Measurements from ENCODE around the gene CCND2. TPM values are rescaled to one million over a fixed set of nuclear protein-coding genes. Genes with fewer than 3 reads are reported as not detected.

The CCND2 gene
- total RNA-seq, 1 donor from 2014 or later: 12.6 TPM

DNA sequence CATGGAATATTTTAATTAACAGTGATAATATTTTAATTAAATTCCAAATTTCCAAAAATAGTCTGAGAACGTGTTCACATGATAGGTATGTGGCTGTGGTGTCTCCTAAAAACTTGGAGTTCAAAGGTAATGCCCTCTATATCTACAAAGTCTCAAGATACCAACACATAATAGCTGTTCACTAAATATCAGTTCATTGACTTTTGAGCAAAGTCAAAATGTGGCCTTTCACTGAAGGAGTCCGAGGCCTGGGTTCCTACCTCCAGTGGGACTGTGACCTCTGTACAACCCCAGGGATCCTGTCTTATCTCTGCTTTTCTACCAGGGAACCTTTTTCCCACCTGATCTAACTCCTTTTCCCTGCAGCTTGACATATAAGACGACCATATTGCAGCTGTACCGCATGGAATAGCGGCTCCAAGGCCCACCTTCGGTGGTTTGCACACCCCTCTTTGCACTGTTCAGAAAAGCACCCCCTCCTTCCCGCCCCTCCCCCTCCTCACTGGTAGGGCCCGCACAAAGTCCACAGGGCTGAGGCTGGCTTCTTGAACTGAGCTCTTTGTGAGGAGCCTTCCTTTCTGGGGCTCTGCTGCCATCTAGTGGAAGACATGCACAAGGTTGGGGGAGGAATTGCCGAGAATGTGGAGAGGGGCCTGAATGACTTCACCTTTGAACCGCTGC is 3.1 kb downstream of the CCND2 start:
- peak; percentile 92 for DNase-seq (ENCODE audit: extremely low spot score, unreplicated experiment)
- Mint-ChIP-seq H3K4me3 (ENCODE audit: unreplicated experiment) (no peak overlapping the region), H3K9me3 (ENCODE audit: unreplicated experiment) (no peaks in the 10 kb centered on the region), H3K4me1 (ENCODE audit: unreplicated experiment) (peaks cover 33% of the 10 kb centered on the region), H3K36me3 (ENCODE audit: unreplicated experiment) (peaks cover 2% of the 10 kb centered on the region), H3K27ac (ENCODE audit: unreplicated experiment) (no peak overlapping the region), H3K27me3 (ENCODE audit: unreplicated experiment) (peaks cover 68% of the 10 kb centered on the region)
- TF ChIP-seq, protein P1, sequence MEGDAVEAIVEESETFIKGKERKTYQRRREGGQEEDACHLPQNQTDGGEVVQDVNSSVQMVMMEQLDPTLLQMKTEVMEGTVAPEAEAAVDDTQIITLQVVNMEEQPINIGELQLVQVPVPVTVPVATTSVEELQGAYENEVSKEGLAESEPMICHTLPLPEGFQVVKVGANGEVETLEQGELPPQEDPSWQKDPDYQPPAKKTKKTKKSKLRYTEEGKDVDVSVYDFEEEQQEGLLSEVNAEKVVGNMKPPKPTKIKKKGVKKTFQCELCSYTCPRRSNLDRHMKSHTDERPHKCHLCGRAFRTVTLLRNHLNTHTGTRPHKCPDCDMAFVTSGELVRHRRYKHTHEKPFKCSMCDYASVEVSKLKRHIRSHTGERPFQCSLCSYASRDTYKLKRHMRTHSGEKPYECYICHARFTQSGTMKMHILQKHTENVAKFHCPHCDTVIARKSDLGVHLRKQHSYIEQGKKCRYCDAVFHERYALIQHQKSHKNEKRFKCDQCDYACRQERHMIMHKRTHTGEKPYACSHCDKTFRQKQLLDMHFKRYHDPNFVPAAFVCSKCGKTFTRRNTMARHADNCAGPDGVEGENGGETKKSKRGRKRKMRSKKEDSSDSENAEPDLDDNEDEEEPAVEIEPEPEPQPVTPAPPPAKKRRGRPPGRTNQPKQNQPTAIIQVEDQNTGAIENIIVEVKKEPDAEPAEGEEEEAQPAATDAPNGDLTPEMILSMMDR (IDR thresholded peaks at IDR 0.05): peak; percentile 91

DNA sequence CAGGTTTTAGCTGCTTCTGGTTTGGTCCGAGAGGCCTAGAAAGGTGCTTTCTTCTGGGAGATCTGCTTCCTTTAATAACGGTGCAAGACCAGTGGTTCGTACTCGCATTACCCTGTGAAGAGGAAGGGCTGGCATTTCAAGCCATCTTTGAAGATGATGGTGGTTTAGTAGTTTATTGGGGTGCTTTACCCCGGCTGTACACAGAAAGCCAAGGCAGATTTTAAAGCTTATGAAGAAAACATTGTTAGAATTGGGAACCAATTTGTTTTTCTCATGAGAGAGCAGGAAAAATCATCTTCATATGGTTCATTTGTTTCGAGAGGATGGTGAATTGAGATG is 3.6 kb downstream of the CCND2 start:
- DNase-seq (ENCODE audit: extremely low spot score, unreplicated experiment): no peak
- peaks cover 2% of the 10 kb centered on the region for H3K36me3 Mint-ChIP-seq (ENCODE audit: unreplicated experiment)
- H3K4me3 Mint-ChIP-seq (ENCODE audit: unreplicated experiment): no peak overlapping the region

DNA sequence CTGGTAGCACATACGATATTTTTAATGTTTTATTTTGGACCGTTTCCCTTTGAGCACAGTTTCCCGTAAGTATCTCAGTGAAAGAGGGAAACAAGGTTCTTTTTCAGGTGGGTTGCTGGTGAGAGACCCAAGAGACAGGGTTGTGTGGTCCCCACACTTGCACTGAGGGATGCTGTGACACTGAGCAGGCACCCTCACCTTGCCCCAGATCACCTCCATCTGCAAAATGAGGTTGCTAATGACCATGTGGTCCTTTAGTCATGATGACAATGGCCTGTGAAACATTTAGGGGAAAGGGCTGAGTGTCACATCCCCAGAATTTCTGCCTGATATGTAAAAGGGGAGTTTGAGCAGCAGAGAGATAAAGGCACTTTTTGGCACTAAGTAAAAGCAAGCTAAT is 4.3 kb downstream of the CCND2 start:
- H3K9me3 Mint-ChIP-seq (ENCODE audit: unreplicated experiment): no peaks in the 10 kb centered on the region
- no peak overlapping the region for H3K4me3 Mint-ChIP-seq (ENCODE audit: unreplicated experiment)
- peaks cover 26% of the 10 kb centered on the region for H3K4me1 Mint-ChIP-seq (ENCODE audit: unreplicated experiment)
- peaks cover 2% of the 10 kb centered on the region for H3K36me3 Mint-ChIP-seq (ENCODE audit: unreplicated experiment)
- no peak overlapping the region for H3K27ac Mint-ChIP-seq (ENCODE audit: unreplicated experiment)
- DNase-seq (ENCODE audit: extremely low spot score, unreplicated experiment): no peak
- peaks cover 64% of the 10 kb centered on the region for H3K27me3 Mint-ChIP-seq (ENCODE audit: unreplicated experiment)
- TF ChIP-seq, protein P1 (IDR thresholded peaks at IDR 0.05): no peak

More for the DNA sequence above, 3.6 kb downstream of the CCND2 start:
- peaks cover 30% of the 10 kb centered on the region for H3K4me1 Mint-ChIP-seq (ENCODE audit: unreplicated experiment)
- peaks cover 68% of the 10 kb centered on the region for H3K27me3 Mint-ChIP-seq (ENCODE audit: unreplicated experiment)
- no peak overlapping the region for H3K27ac Mint-ChIP-seq (ENCODE audit: unreplicated experiment)
- H3K9me3 Mint-ChIP-seq (ENCODE audit: unreplicated experiment): no peaks in the 10 kb centered on the region
- TF ChIP-seq, protein P1 (IDR thresholded peaks at IDR 0.05): peak; percentile 4

DNA sequence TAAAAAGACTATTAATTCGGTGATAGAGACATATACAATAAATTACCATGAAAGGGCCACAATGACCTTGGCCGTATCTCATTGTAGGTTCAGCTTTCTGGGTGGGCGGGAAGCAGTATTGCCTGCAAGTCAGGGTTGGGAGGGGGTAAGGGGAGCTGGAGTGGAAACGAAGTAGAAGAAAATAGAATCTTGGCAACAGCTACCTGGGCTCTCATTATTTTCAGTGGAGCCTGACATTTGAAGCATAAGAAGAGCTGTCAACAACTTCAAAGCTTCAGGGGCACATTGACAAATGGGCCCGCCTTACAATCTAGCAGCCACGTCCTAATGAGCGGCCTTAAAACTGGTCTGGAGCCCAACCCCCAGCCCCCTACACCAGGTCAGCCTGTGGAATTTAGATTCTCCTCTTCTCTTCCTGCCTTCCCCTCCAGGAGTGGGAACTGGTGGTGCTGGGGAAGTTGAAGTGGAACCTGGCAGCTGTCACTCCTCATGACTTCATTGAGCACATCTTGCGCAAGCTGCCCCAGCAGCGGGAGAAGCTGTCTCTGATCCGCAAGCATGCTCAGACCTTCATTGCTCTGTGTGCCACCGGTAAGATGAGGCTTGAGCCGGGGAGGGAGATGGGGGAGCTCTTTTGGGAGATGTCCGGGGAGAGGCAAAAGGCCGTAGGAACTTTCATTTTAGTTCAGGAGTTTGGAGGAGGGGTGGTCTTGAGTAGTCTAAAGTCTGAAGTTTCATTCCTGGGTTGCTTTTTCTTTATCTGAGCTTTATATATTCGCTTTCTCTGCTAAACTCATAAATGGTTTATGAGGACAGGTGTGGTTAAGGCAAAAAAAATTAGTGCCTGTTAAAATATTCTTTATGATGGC is 5.0 kb downstream of the CCND2 start:
- no peaks in the 10 kb centered on the region for H3K9me3 Mint-ChIP-seq (ENCODE audit: unreplicated experiment)
- TF ChIP-seq, protein P1 (IDR thresholded peaks at IDR 0.05): no peak
- DNase-seq (ENCODE audit: extremely low spot score, unreplicated experiment): no peak
- H3K36me3 Mint-ChIP-seq (ENCODE audit: unreplicated experiment): no peaks in the 10 kb centered on the region
- peaks cover 57% of the 10 kb centered on the region for H3K27me3 Mint-ChIP-seq (ENCODE audit: unreplicated experiment)
- no peak overlapping the region for H3K27ac Mint-ChIP-seq (ENCODE audit: unreplicated experiment)
- H3K4me1 Mint-ChIP-seq (ENCODE audit: unreplicated experiment): peaks cover 20% of the 10 kb centered on the region
- H3K4me3 Mint-ChIP-seq (ENCODE audit: unreplicated experiment): no peak overlapping the region

DNA sequence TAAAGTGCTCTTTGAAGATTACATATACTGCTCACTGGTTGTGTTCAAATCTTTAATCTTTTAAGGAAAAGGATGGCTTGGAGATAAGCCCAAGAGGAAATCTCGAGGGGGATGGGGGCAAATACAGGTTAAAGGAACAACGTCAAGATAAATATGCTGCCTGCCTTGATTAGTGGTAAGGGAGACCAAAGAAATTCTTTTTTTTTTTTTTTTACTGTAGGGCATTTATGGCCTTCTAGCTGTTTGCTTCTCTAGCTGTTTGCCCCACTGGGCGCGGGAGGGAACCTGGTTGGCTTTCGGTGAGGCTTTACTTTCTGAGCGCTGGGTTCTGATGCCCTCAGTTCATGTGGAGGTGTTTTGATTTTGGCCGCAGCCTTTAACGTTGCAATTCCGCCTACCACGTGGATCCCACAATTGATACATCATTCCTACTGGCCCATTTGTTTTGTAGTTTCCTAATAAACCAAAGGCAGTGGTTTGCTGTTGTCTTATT is 5.7 kb downstream of the CCND2 start:
- Mint-ChIP-seq H3K27me3 (ENCODE audit: unreplicated experiment) (peaks cover 53% of the 10 kb centered on the region), H3K27ac (ENCODE audit: unreplicated experiment) (no peak overlapping the region), H3K4me3 (ENCODE audit: unreplicated experiment) (no peak overlapping the region), H3K4me1 (ENCODE audit: unreplicated experiment) (peaks cover 17% of the 10 kb centered on the region), H3K36me3 (ENCODE audit: unreplicated experiment) (no peaks in the 10 kb centered on the region), H3K9me3 (ENCODE audit: unreplicated experiment) (no peaks in the 10 kb centered on the region)
- no peak for DNase-seq (ENCODE audit: extremely low spot score, unreplicated experiment)
- TF ChIP-seq, protein P1 (IDR thresholded peaks at IDR 0.05): no peak
